SK-N-SH (cell line): ENCODE measurements around the gene PLD4.

Source experiments
- EP300 ChIP-seq, 2 experiments: IDR thresholded peaks; 2 replicates each; pipeline versions ENCODE4 v1.4.0 to v1.6.1; 2012; ENCODE audit warnings: borderline replicate concordance in 1 of 2, low read depth in 1 of 2, low read length in 1 of 2
- EZH2phosphoT487 ChIP-seq: fragments of 200-600 bp; sonication (generic); IDR thresholded peaks from 2 replicates; pipeline ENCODE4 v1.6.1; 2017; ENCODE audit warnings: low read depth, mixed run types, mild to moderate bottlenecking, antibody characterized with exemption, moderate library complexity, borderline replicate concordance
- FOXJ3 ChIP-seq: sonication (generic); formaldehyde crosslinking; IDR thresholded peaks from 2 replicates; pipeline ENCODE4 v1.5.1; 2020; ENCODE audit warnings: mild to moderate bottlenecking, missing genetic modification reagents
- JUND ChIP-seq: IDR thresholded peaks from 2 replicates; pipeline ENCODE4 v1.4.0; 2012
- MXI1 ChIP-seq: IDR thresholded peaks from 2 replicates; pipeline ENCODE4 v1.6.1; 2012; ENCODE audit warnings: mild to moderate bottlenecking, low read depth, low read length, improper control_type of control experiment
- NRF1 ChIP-seq: IDR thresholded peaks from 2 replicates; pipeline ENCODE4 v1.6.1; 2012; ENCODE audit warnings: low read depth, mild to moderate bottlenecking, low read length
- POLR2AphosphoS5 ChIP-seq: IDR thresholded peaks from 2 replicates; pipeline ENCODE4 v1.6.1; 2012; ENCODE audit warnings: low read depth, low read length
- REST ChIP-seq: IDR thresholded peaks from 2 replicates; pipeline ENCODE4 v1.6.1; 2012; ENCODE audit warnings: mild to moderate bottlenecking, low read depth, low read length, moderate library complexity
- RFX5 ChIP-seq: IDR thresholded peaks from 2 replicates; pipeline ENCODE4 v1.6.1; 2012; ENCODE audit warnings: mild to moderate bottlenecking, improper control_type of control experiment, low read length
- TF ChIP-seq, protein P1 (sequence below): fragments of 200-600 bp; sonication (generic); IDR thresholded peaks from 2 replicates; pipeline ENCODE4 v1.6.1; 2017; ENCODE audit warnings: antibody characterized with exemption, mild to moderate bottlenecking, moderate library complexity
- TF ChIP-seq, protein P2 (sequence below): fragments of 150-350 bp; IDR thresholded peaks from 2 replicates; pipeline ENCODE4 v1.6.1; 2017; ENCODE audit warnings: antibody characterized with exemption, low read length, low read depth, borderline replicate concordance

DNA sequence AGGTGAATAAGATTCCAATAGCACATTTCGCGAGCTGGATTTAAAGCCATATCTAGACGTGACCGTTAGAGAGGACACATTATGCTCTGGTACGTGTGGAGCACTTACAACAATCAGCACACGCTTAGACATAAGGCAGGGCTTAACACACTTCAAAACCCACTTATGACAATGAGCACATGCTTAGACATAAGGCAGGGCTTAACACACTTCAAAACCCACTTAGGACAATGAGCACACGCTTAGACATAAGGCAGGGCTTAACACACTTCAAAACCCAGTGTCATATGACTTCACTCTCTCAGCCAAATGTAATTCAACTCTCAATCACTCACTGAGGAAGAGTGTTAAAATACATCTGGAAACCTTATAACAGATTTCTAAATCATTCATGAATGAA is 11.2 kb upstream of the PLD4 start:
- TF ChIP-seq MXI1 (no peak), FOXJ3 (CRISPR knock-in tag) (no peak), EZH2phosphoT487 (no peak), POLR2AphosphoS5 (no peak), RFX5 (no peak), JUND (no peak), EP300 (IDR thresholded peaks at IDR 0.05; ENCODE audit: borderline replicate concordance in 1 of 2, low read depth in 1 of 2, low read length in 1 of 2) (no peak), REST (no peak), NRF1 (no peak)
- TF ChIP-seq, protein P1, sequence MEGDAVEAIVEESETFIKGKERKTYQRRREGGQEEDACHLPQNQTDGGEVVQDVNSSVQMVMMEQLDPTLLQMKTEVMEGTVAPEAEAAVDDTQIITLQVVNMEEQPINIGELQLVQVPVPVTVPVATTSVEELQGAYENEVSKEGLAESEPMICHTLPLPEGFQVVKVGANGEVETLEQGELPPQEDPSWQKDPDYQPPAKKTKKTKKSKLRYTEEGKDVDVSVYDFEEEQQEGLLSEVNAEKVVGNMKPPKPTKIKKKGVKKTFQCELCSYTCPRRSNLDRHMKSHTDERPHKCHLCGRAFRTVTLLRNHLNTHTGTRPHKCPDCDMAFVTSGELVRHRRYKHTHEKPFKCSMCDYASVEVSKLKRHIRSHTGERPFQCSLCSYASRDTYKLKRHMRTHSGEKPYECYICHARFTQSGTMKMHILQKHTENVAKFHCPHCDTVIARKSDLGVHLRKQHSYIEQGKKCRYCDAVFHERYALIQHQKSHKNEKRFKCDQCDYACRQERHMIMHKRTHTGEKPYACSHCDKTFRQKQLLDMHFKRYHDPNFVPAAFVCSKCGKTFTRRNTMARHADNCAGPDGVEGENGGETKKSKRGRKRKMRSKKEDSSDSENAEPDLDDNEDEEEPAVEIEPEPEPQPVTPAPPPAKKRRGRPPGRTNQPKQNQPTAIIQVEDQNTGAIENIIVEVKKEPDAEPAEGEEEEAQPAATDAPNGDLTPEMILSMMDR = no peak
- TF ChIP-seq, protein P2, sequence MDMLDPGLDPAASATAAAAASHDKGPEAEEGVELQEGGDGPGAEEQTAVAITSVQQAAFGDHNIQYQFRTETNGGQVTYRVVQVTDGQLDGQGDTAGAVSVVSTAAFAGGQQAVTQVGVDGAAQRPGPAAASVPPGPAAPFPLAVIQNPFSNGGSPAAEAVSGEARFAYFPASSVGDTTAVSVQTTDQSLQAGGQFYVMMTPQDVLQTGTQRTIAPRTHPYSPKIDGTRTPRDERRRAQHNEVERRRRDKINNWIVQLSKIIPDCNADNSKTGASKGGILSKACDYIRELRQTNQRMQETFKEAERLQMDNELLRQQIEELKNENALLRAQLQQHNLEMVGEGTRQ = no peak
